Measurements from ENCODE around the gene ZC3H4.
A peak's percentile ranks its signal among the peaks of the same experiment; 100 is the strongest.

The ZC3H4 gene

GRCh38 chr19:47134545-47134944 is 21.0 kb upstream of the ZC3H4 start:
- DNase-seq (ENCODE audit: low read depth in 2 of 3, low spot score in 1 of 3): no peak

- DNase-seq (ENCODE audit: low read depth in 2 of 3, low spot score in 1 of 3): no peak
These were observed 19.5 kb upstream of the ZC3H4 start for GRCh38 chr19:47133021-47133471.

DNA sequence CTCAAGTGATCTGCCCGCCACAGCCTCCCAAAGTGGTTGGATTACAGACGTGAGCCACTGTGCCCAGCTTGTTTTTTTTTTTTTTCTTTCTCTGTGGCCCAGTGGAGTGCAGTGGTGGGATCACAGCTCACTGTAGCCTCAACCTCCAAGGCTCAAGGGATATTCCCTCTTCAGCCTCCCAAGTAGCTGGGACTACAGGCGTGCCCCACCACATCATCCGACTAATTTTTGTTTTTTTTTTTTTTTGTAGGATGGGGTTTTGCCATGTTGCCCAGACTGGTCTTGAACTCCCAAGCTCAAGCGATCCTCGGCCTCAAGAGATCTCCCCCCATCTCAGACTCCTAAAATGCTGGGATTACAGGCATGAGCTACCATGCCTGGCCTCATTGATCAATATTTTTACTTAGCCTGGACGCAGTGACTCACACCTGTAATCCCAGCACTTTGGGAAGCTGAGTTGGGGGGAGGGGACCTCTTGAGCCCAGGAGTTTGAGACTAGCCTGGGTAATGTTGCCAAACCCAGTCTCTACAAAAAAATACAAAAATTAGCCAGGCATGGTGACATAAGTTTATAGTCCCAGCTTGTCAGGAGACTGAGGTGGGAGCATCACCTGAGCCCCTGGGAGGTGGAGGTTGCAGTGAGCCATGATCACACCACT is 18.7 kb upstream of the ZC3H4 start:
- DNase-seq (ENCODE audit: low read depth in 2 of 3, low spot score in 1 of 3): no peak

- DNase-seq (ENCODE audit: low read depth in 2 of 3, low spot score in 1 of 3): peak; percentile 84 to 99 (median 93)
These were observed 17.1 kb upstream of the ZC3H4 start, which contains the start of gene SAE1 for GRCh38 chr19:47130589-47131227. TSS of gene SAE1 (plus strand) at chr19:47130835. CDS start at chr19:47130931, 96 bp downstream.

DNA sequence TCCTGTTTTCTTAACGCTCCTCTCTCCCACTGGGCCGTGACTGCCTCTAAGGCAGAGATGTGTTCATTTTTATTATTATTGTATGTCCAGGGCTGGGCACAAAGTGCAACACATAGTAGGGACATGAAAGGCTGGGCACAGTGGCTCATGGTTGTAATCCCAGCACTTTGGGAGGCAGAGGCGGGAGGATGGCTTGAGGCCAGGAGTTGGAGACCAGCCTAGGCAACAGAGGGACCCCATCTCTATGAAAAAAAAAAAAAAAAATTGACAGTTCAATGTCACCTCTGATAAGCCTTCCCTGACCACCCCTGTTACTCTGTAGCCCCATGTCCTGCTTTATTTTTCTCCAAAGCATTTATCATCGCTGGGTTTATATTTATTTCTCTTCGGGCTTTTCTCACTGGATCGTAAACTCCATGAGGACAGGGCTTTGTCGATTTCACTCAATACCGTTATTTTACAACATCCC is 16.6 kb upstream of the ZC3H4 start:
- no peak for DNase-seq (ENCODE audit: low read depth in 2 of 3, low spot score in 1 of 3)

- DNase-seq (ENCODE audit: low read depth in 2 of 3, low spot score in 1 of 3): no peak
These were observed 16.0 kb upstream of the ZC3H4 start for GRCh38 chr19:47129579-47129978.

DNA sequence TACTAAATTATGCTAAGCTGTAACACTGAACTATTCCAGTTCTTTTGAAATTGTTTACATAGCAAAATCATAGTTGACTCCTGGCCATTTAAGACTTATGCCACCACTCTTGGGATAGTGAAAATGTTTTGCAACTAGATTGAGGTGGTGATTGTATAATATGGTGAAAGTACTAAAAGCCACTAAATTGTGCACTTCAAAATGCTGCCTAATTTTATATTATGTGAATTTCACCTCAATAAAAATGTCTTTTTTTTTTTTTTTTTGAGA is 12.0 kb upstream of the ZC3H4 start:
- no peak for DNase-seq (ENCODE audit: low read depth in 2 of 3, low spot score in 1 of 3)

DNA sequence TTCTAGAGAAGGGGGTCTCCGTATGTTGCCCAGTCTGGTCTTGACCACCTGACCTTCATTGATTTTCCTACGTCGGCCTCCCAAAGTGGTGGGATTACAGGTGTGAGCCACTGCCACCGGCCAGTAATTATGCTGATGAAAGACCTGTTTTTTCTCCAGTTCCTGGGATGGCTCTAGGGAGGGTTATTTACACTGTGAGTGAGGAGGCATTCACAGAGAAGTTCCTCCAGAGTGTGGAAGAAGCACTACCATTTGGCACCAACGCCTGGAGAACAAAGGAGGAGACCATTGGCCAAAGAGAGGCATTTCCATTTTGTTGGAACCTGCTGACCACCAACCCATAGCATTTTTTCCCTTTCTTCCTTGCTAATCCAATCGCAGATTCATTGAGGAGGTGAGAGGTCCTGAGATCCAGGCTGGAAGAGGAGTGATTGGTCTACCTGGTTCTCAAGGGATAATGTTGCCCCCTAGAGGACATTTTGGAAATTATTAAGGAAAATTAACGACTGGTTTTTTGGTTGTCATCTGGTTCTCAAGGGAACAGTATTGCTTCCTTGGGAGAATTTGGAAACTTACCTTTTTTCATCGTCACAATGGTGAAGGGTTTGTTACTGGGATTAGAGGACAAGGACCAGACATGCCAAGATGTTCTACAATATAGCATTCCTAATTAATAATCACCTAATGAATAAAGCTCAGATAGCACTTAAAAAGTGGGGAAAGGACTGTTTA is 11.5 kb upstream of the ZC3H4 start:
- DNase-seq (ENCODE audit: low read depth in 2 of 3, low spot score in 1 of 3): no peak

DNA sequence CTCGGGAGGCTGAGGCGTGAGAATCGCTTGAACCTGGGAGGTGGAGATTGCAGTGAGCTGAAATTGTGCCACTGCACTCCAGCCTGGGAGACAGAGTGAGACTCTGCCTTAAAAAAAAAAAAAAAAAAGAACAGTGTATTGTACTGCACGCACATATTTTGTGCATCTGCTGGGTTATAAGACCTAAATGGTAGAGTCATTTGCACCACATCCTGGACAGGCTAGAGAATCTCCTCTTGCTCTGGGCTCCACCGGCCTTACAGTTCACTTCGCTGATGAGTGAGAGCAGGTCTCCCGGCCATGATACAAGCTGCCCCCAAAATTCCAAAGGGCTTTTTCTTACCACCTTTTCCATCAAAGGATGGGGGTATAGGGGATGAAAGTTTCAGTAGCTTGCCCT is 9.8 kb upstream of the ZC3H4 start:
- no peak for DNase-seq (ENCODE audit: low read depth in 2 of 3, low spot score in 1 of 3)

- no peak for DNase-seq (ENCODE audit: low read depth in 2 of 3, low spot score in 1 of 3)
These were observed 9.1 kb upstream of the ZC3H4 start for GRCh38 chr19:47122359-47123335.

GRCh38 chr19:47120470-47121067 is 7.0 kb upstream of the ZC3H4 start:
- DNase-seq (ENCODE audit: low read depth in 2 of 3, low spot score in 1 of 3): no peak

DNA sequence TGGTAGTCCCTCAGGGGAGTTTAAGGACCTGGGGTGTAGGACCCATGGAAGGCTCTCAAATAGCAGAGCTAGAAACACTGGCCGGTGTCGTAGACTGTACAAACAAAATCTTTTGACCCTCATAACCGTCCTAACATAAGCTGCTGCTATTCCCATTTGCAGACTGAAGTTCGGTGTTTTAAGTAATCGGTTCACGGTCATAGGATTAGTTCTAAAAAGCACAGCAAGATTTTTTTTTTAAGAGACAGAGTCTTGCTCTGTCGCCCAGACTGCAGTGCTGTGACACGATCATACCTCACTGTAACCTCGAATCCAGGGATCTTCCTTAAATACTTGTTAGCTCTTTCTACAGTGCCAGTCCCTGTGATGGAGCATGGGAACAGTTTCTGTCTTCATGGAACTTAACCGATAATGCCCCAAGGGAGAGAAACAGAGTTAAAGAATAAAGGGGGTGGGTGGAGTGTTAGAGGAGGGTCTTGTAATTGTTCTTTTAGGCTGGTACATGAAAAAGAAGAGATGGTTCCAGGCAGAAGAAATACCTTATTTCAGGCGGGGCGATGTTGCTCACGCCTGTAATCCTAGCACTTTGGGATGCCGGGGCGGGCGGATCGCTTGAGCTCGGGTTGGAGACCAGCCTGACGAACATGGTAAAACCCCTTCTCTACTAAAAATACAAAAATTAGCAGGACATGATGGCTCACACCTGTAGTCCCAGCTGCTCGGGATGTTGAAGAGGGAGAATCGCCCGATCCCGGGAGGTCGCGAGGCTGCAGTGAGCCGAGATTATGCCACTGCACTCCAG is 475 bp upstream of the ZC3H4 start:
- no peak for DNase-seq (ENCODE audit: low read depth in 2 of 3, low spot score in 1 of 3)

GRCh38 chr19:47112166-47112996 is 1.2 kb downstream of the ZC3H4 start:
- peak; percentile 70 to 82 (median 78) for DNase-seq (ENCODE audit: low read depth in 2 of 3, low spot score in 1 of 3)

DNA sequence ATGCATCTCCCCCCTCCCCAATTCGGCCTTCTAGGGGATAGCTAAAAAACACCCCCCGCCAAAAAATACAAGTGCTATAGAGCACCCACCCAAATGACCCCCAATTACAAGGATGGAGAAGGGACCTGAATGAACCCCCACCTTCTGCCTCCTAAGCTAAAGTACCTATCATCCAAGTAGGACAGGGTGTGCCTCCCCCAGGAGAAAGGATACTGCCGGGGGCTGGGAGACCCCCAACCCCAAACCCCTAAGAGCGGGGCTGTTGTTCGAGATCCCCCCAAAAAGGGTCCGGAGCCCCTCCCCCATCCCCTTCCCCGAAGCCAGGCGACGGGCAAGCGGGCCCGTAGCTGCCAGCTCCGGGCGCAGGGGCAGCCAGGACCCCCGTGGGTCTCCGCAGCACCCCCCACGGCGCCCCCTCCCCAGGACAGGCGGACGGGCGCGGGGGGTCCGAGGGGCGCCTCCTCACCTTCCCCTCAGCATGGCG is 1.9 kb downstream of the ZC3H4 start:
- DNase-seq (ENCODE audit: low read depth in 2 of 3, low spot score in 1 of 3): peak in 1 of 3 donors; percentile 27

DNA sequence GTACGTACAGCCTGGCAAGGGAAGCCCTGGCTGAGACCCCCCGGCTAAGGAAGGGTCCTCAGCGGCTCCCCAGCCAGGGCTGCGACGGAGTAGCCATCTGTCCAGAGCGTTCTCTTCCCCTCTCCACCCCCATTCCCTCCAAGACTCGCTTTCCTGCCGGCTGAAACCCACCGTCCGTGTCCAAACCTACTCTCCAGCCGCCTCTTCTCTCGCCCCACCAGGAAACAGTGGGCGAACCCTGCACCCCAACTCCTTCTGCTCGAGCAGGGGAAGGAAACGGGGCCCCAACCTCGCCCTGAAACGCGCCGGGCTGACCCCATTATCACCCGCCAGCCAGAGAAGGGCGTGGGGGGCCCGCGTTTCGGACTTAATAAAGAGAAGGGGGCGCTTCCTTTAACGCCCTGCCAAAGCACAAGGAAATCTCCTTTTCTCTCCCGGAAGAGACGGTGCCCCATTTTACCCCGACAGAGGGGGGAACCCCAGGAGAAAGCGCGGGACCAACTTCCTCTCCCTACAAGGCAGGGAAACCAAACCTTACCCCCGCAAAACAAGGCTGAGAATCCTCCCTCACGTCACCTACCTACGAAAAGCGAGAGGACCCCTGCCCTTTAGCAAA is 2.5 kb downstream of the ZC3H4 start:
- peak in 2 of 3 donors; percentile 35 to 36 for DNase-seq (ENCODE audit: low read depth in 2 of 3, low spot score in 1 of 3)

DNA sequence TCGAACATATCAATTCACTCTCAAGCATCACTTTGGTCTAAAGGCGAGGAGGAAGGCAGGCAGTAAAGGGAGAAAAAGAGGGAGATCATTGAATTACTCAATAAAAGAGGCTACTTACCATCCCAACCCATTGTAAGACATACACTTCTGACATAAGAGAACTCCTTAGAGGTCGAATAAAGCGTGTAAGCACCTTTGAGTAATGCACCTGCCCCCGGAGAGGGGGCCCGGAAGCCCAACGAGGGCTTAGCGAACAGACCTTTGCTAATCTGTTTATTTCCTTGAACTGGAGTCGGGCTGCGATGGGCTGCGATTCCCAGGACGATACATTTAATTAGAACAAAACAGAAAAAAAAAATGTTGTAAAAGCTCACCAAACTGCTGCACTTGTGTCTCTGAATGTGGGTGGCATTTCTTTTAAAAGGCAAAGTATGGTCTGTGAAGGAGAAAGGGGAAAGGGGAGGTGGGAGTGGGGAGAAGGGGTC is 3.0 kb downstream of the ZC3H4 start:
- DNase-seq (ENCODE audit: low read depth in 2 of 3, low spot score in 1 of 3): peak in 1 of 3 donors; percentile 27

- peak; percentile 48 to 68 (median 65) for DNase-seq (ENCODE audit: low read depth in 2 of 3, low spot score in 1 of 3)
These were observed 3.8 kb downstream of the ZC3H4 start for GRCh38 chr19:47109541-47110375.
